Neutrophil (primary cell): ENCODE measurements around the gene ANXA10.

Source experiments
- H3K27ac ChIP-seq: fragments of 200-600 bp; sonication (generic); 2 replicates; pipeline ENCODE4 v1.5.1; 2016; ENCODE audit warnings: mild to moderate bottlenecking, moderate library complexity
- H3K27me3 ChIP-seq: fragments of 200-600 bp; sonication (generic); 2 replicates; pipeline ENCODE4 v1.6.0; 2016; ENCODE audit warnings: mild to moderate bottlenecking
- H3K36me3 ChIP-seq: fragments of 200-600 bp; sonication (generic); 2 replicates; pipeline ENCODE4 v1.5.1; 2017
- H3K4me1 ChIP-seq, 2 experiments: fragments of 200-600 bp in 1 of 2; sonication (generic) in 1 of 2; 1 replicate in 1 of 2; 2 replicates in 1 of 2; pipeline versions ENCODE4 v1.5.1 to v1.6.1; 2013 to 2016; ENCODE audit warnings: low read depth in 1 of 2, low read length in 1 of 2, mild to moderate bottlenecking in 1 of 2, moderate library complexity in 1 of 2; ENCODE audit not compliant: control insufficient read depth in 1 of 2, insufficient read depth in 1 of 2
- H3K4me3 ChIP-seq, 2 experiments: fragments of 200-600 bp in 1 of 2; sonication (generic) in 1 of 2; 1 replicate in 1 of 2; 2 replicates in 1 of 2; pipeline ENCODE4 v1.5.1; 2013 to 2016; ENCODE audit warnings: low read depth in 1 of 2, low read length in 1 of 2, mild to moderate bottlenecking in 1 of 2, moderate library complexity in 1 of 2
- H3K9me3 ChIP-seq: fragments of 200-600 bp; sonication (generic); 2 replicates; pipeline ENCODE4 v1.5.1; 2016
- CTCF ChIP-seq: fragments of 200-600 bp; sonication (generic); IDR thresholded peaks from 2 replicates; pipeline ENCODE4 v1.5.1; 2016; ENCODE audit warnings: antibody characterized with exemption

The ANXA10 gene

DNA sequence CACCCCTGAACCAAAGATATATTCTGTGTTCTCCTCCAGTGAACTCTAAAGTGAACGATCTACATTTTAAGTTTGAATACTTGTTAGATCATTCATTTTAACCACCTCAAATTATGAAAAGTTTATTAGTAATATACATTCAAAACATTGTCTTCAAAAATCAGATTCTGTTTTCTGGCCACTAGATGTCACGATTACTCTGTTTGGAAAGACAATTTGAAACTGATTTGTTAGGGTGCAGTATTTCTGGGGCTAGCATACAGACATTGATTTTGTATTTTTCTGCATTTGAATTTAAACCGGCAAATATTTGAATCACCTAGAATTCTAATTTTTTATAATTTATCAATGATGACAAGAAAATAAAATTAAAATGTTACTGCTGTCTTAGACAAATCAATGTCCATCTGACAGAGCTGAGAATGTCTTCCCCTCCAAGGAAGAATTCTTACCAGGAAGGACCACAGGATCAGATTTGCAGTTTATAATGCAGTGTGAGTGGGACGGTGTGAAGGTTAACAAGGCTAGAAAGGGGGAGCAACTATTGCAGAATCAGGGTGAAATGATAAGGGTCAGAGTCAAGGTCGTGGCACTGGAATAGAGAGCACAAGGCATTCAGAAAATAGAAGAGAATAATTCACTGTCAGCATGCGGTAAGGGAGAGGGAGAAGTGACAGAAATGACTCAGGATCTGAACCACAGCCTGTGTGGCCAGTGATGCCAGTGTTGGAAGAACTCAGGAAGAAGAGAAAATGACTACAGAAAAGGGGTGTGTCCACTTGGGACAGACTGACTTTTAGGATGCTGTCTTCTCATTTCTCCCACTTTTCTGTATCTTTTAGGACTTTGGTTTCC is 91.6 kb downstream of the ANXA10 start:
- no peak for TF ChIP-seq CTCF
- H3K4me3 ChIP-seq: no peak overlapping the region

DNA sequence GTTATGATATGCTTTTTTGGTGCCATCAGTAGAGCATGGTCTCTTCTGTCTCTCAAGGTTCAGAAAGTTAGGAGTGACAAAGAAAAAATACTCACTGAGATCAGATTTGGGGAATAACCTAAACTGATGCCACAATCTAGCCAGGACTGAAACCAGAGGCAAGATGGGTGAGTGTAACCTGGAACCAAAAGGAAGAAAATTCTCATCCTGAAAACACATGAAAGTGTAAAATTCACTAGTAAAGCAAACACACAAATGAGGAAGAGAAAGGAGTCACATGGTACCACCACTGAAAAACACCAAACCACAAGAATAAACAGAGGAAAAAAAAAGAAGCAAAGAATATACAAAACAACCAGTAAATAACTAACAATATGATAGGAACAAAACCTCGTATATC is 96.4 kb downstream of the ANXA10 start:
- H3K9me3 ChIP-seq: no peaks in the 10 kb centered on the region
- TF ChIP-seq CTCF: no peak
- H3K36me3 ChIP-seq: no peaks in the 10 kb centered on the region
- no peak overlapping the region for H3K4me3 ChIP-seq
- no peak overlapping the region for H3K27ac ChIP-seq
- no peaks in the 10 kb centered on the region for H3K27me3 ChIP-seq
- no peaks in the 10 kb centered on the region for H3K4me1 ChIP-seq

More for the DNA sequence above, 91.6 kb downstream of the ANXA10 start:
- Histone ChIP-seq H3K36me3 (no peaks in the 10 kb centered on the region), H3K27me3 (no peaks in the 10 kb centered on the region), H3K9me3 (no peaks in the 10 kb centered on the region), H3K27ac (no peak overlapping the region), H3K4me1 (no peaks in the 10 kb centered on the region)

DNA sequence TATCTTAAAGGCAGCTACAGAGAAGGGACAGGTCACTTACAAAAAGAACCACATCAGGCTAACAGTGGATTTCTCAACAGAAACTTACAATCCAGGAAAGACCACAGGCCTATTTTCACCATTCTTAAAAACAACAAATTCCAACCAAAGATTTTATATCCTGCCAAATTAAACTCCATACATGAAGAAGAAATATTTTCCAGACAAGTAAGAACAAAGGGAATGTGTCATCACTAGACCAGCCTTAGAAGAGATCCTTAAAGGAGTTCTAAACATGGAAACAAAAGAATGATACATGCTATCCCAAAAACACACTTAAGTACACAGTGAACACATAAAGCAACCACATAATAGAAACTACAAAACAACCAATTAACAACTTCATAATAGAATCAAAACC is 105.6 kb downstream of the ANXA10 start:
- Histone ChIP-seq H3K9me3 (no peaks in the 10 kb centered on the region), H3K36me3 (no peaks in the 10 kb centered on the region), H3K4me3 (no peak overlapping the region), H3K4me1 (no peaks in the 10 kb centered on the region), H3K27me3 (no peaks in the 10 kb centered on the region), H3K27ac (no peak overlapping the region)
- TF ChIP-seq CTCF: no peak

DNA sequence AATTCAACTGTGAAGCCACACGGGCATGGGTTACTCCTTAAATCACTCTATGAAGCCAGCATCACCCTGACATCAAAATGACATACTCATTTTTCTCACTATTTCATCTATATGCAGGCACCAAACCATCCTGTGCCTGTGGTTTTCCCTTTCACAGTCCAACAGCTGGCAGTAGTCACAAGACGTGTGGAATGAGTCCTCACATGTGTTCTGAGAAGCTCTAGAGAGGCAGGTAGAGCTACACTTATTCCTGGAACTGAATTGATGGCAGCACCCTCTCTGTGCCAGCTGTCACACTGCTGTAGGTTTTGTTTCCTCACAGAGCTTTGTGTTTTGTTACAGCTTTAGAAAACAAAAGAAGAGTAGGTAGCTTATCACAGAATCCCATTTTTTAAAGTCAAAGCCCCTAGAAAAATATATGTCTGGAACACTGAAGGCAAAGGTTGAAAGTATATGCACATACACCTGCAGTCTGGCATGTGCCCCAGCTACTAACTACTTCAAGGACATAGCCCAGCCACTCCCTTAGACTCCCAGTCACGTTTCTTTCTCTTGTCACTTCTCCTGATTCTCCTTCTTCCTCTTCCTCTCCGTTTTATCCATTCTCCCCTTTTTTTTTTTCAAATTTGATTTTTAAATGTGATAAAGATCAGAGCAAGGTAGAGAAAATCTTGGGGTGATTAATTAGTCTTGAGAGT is 107.1 kb downstream of the ANXA10 start:
- Histone ChIP-seq H3K36me3 (no peaks in the 10 kb centered on the region), H3K27ac (no peak overlapping the region), H3K9me3 (peaks cover 8% of the 10 kb centered on the region), H3K27me3 (no peaks in the 10 kb centered on the region), H3K4me1 (no peaks in the 10 kb centered on the region), H3K4me3 (no peak overlapping the region)
- no peak for TF ChIP-seq CTCF

DNA sequence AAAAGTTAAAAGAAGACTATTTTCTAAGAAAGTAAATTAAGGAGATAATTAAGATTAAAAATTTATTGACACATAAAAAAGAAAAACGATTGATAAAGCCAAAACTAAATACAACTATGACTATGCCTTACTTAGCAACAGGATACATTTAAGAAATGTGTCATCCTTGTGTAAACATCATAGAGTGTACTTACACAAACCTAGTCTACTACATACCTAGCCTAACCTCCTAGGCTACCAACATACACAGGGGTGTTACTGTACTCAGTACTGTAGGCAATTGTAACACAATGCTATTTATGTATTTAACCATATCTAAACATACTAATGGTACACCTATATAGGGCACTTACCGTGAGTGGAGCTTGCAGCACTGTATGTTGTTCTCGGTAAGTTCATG is 108.3 kb downstream of the ANXA10 start:
- no peaks in the 10 kb centered on the region for H3K27me3 ChIP-seq
- peaks cover 8% of the 10 kb centered on the region for H3K9me3 ChIP-seq
- no peak for TF ChIP-seq CTCF
- no peaks in the 10 kb centered on the region for H3K4me1 ChIP-seq
- no peak overlapping the region for H3K4me3 ChIP-seq
- H3K36me3 ChIP-seq: no peaks in the 10 kb centered on the region
- H3K27ac ChIP-seq: no peak overlapping the region
